Tibial nerve (tissue), 4 donors: ENCODE results near the gene FAM83E. TPM values are rescaled to one million over a fixed set of nuclear protein-coding genes. Genes with fewer than 3 reads are reported as not detected.

Experiments used
- DNase-seq, 2 donors: peaks; one replicate each; pipeline ENCODE4 v3.0.0-alpha.2; 2019; ENCODE audit warnings: low spot score in 2 of 2
- H3K27ac ChIP-seq, 4 donors: fragments of 200-600 bp; sonication (generic) in 3 of 4; one replicate each; pipeline ENCODE4 v1.5.1; 2017 to 2019; ENCODE audit warnings: mild to moderate bottlenecking in 1 of 4
- H3K27me3 ChIP-seq, 2 donors: fragments of 200-600 bp; sonication (generic) in 1 of 2; one replicate each; pipeline versions ENCODE4 v1.5.1 to v1.6.0; 2017 to 2019
- H3K36me3 ChIP-seq, 3 donors: fragments of 200-600 bp; sonication (generic); one replicate each; pipeline ENCODE4 v1.5.1; 2018 to 2019
- H3K4me1 ChIP-seq, 4 donors: fragments of 200-600 bp; sonication (generic) in 3 of 4; one replicate each; pipeline ENCODE4 v1.5.1; 2017 to 2019
- H3K4me3 ChIP-seq, 4 donors: fragments of 200-600 bp; sonication (generic) in 3 of 4; one replicate each; pipeline ENCODE4 v1.5.1; 2017 to 2019; ENCODE audit warnings: mild to moderate bottlenecking in 1 of 4, moderate library complexity in 1 of 4
- H3K9me3 ChIP-seq, 4 donors: fragments of 200-600 bp; sonication (generic) in 3 of 4; one replicate each; pipeline ENCODE4 v1.5.1; 2017 to 2019
- EP300 ChIP-seq, 2 donors: sonication (generic); formaldehyde crosslinking; IDR thresholded peaks; one replicate each; pipeline ENCODE4 v1.6.1; 2017; ENCODE audit warnings: antibody characterized with exemption in 2 of 2, mild to moderate bottlenecking in 1 of 2
- POLR2A ChIP-seq, 2 donors: fragments of 450-650 bp; IDR thresholded peaks; one replicate each; pipeline ENCODE4 v1.6.1; 2017; ENCODE audit warnings: antibody characterized with exemption in 2 of 2, mild to moderate bottlenecking in 2 of 2, moderate library complexity in 2 of 2
- WGBS, 2 donors: methylation state at CpG; one replicate each; pipeline ENCODE4 v1.1.5; 2018; 5-methylcytosine and 5-hydroxymethylcytosine counted together
- total RNA-seq, 4 donors: library from RNA; depleted of rRNA; stranded (reverse); fragments of >200 nt; gene quantifications; one replicate each; pipeline ENCODE4 v1.1.0, GENCODE V29; 2016
- TF ChIP-seq, protein P1 (sequence below), 5 experiments: fragments of 200-600 bp in 3 of 5; fragments of 450-650 bp in 2 of 5; sonication (generic) in 3 of 5; IDR thresholded peaks; one replicate each; pipeline ENCODE4 v1.5.1; 2016 to 2019; ENCODE audit warnings: antibody characterized with exemption in 5 of 5, mild to moderate bottlenecking in 3 of 5, moderate library complexity in 2 of 5

The FAM83E gene
- total RNA-seq, 4 donors from 2014 or later = not detected

DNA sequence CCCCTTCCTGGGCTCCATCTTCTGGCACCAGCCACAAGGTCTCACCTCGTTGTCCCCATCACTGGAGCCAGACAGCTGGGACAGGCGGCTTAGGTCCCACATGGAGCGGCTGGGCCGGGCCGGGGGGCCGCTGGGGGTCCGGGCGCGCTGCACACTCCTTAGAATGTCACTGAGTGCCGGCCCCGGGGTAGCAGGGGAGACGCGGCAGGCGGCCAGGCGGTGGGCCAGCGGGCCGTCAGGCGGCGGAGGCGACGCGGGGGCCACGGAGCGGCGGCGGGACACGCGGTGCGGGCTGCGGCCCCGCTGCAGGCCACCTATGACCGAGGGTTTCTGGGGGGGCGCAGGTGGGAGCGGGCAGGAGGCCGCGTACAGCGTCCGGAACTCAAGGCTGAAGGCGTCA, 11.4 kb downstream of the FAM83E start:
- peaks cover 0 to 11% of the 10 kb centered on the region in 2 donors for H3K27me3 ChIP-seq
- H3K4me3 ChIP-seq = no peak overlapping the region
- no peaks in the 10 kb centered on the region for H3K9me3 ChIP-seq
- no peak overlapping the region for H3K27ac ChIP-seq
- H3K36me3 ChIP-seq = no peaks in the 10 kb centered on the region
- no peak for DNase-seq
- TF ChIP-seq, protein P1, sequence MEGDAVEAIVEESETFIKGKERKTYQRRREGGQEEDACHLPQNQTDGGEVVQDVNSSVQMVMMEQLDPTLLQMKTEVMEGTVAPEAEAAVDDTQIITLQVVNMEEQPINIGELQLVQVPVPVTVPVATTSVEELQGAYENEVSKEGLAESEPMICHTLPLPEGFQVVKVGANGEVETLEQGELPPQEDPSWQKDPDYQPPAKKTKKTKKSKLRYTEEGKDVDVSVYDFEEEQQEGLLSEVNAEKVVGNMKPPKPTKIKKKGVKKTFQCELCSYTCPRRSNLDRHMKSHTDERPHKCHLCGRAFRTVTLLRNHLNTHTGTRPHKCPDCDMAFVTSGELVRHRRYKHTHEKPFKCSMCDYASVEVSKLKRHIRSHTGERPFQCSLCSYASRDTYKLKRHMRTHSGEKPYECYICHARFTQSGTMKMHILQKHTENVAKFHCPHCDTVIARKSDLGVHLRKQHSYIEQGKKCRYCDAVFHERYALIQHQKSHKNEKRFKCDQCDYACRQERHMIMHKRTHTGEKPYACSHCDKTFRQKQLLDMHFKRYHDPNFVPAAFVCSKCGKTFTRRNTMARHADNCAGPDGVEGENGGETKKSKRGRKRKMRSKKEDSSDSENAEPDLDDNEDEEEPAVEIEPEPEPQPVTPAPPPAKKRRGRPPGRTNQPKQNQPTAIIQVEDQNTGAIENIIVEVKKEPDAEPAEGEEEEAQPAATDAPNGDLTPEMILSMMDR (IDR thresholded peaks at IDR 0.05) = no peak
- WGBS, 2 donors = 92 to 94% methylated on average over 39 of the region's 39 CpGs
- H3K4me1 ChIP-seq = no peaks in the 10 kb centered on the region

DNA sequence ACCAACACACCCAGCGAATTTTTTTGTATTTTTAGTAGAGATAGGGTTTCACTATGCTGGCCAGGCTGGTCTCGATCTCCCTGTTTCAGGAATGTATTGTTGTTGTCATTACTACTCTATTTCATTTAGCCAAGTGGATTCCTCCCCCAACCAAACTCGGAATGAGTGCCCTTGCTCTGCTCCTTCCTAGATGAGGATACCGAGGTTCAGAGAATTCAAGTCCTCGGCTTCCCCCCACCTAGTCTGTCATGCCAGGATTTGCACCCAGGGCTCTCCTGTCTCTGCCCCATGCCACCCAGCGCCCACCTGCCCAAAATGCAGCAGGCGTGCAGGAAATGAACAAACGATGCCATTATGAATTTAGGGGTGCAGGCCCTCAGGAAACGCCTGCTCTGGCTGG, 11.9 kb downstream of the FAM83E start:
- H3K4me3 ChIP-seq = no peak overlapping the region
- no peak for DNase-seq
- H3K27me3 ChIP-seq = peaks cover 0 to 12% of the 10 kb centered on the region in 2 donors
- WGBS, 2 donors = 81 to 89% methylated on average over 9 of the region's 9 CpGs
- H3K9me3 ChIP-seq = no peaks in the 10 kb centered on the region
- H3K27ac ChIP-seq = no peak overlapping the region
- TF ChIP-seq, protein P1 (IDR thresholded peaks at IDR 0.05) = no peak
- TF ChIP-seq POLR2A (IDR thresholded peaks at IDR 0.05) (no peak), EP300 (IDR thresholded peaks at IDR 0.05) (no peak)
- H3K36me3 ChIP-seq = no peaks in the 10 kb centered on the region
- H3K4me1 ChIP-seq = no peaks in the 10 kb centered on the region

DNA sequence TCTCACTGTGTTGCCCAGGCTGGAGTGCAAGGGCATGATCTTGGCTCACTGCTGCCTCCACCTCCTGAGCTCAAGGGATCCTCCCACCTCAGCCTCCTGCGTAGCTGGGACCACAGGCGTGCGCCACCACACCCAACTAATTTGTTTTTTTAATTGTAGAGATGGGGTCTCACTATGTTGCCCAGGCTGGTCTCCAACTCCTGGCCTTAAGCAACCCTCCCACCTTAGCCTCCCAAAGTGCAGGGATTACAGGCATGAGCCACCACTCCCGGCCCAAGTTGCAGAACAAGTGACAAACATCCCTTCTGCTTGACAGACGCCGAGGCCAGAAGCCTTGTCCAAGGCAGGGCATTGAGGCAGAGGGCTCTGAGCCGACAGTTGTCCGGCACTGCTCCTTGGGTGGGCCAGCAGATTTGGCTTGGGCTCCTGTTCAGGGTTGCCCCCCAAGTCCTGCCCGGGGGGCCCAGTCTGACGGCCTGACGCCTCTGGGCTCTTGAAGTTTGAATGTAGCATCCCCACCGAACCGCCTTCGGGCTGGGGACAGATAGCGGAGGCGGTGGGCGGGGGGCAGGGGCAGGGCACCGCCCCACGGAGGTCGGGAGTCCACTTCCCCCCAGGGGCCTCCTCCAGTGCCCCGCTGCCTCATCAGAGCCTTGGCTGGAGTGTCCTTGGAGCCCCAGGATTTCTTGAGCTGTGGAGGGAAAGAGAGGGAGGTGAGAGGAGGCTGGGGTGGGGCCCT, 14.0 kb downstream of the FAM83E start:
- Histone ChIP-seq H3K27me3 (peaks cover 0 to 12% of the 10 kb centered on the region in 2 donors), H3K4me1 (no peaks in the 10 kb centered on the region), H3K27ac (no peak overlapping the region), H3K9me3 (no peaks in the 10 kb centered on the region), H3K36me3 (no peaks in the 10 kb centered on the region), H3K4me3 (no peak overlapping the region)
- 76 to 78% methylated on average over 20 to 21 of the region's 21 CpGs for WGBS, 2 donors
- DNase-seq = no peak
- no peak for TF ChIP-seq POLR2A (IDR thresholded peaks at IDR 0.05)
- TF ChIP-seq, protein P1 (IDR thresholded peaks at IDR 0.05) = no peak
- no peak for TF ChIP-seq EP300 (IDR thresholded peaks at IDR 0.05)

DNA sequence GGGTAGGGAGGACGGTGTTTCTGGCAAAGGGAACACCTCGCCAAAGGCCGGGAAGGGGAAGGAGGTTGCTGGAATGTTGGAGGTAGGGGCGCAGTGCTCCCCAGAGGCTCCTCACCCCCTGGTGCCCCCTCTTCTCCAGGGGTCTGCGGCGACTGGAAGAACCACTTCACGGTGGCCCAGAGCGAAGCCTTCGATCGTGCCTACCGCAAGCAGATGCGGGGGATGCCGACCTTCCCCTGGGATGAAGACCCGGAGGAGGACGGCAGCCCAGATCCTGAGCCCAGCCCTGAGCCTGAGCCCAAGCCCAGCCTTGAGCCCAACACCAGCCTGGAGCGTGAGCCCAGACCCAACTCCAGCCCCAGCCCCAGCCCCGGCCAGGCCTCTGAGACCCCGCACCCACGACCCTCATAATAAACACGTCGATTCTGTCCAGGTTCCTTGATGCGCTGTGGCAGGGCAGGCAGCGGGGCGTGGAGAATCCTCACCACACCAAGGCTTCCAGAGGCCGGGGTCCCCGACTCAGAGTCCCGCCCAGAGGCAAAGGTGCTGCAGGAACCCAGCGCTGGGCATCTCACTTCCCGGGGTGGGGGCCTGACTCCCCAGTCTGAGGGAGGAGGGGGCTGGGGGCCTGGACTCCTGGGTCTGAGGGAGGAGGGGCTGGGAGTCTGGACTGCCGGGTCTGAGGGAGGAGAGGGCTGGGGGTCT, 15.7 kb downstream of the FAM83E start:
- peaks cover 0 to 12% of the 10 kb centered on the region in 2 donors for H3K27me3 ChIP-seq
- WGBS, 2 donors = 64 to 67% methylated on average over 30 of the region's 30 CpGs
- DNase-seq = no peak
- H3K4me1 ChIP-seq = no peaks in the 10 kb centered on the region
- TF ChIP-seq EP300 (IDR thresholded peaks at IDR 0.05) (no peak), POLR2A (IDR thresholded peaks at IDR 0.05) (no peak)
- TF ChIP-seq, protein P1 (IDR thresholded peaks at IDR 0.05) = no peak
- no peaks in the 10 kb centered on the region for H3K36me3 ChIP-seq
- no peak overlapping the region for H3K27ac ChIP-seq
- no peaks in the 10 kb centered on the region for H3K9me3 ChIP-seq
- no peak overlapping the region for H3K4me3 ChIP-seq
